ENCODE measurements around the gene RNF144B. TPM values are rescaled to one million over a fixed set of nuclear protein-coding genes. Genes with fewer than 3 reads are reported as not detected.

Gene RNF144B
- total and polyA plus RNA-seq, 2 of the 8 experiments (the other 6 are each of a cell fraction or from before 2014, with no cell fraction given) = 1.8 to 11.2 TPM

DNA sequence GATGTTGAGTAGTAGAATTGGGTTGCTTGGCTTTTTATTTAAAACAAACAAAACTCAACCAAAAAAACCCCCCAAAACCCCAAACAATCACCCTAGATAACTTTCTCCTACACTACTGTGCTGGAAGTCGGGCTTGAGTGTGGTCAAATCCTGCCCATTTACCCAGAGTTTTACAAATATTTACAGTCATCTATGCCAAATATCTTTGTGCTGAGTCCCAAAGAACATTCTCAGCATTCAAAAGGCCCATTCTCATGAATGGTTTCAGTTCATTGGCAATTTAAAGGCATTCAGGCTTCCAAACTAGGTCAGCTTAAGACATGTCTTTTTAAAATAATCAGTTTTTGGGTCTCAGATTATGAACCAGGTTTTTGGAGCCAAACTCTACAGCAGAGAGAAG lies 1.8 kb downstream of the RNF144B start:
- H2AK5ac ChIP-seq (ENCODE audit: low read depth, low read length) = no peak overlapping the region
- H3K23me2 ChIP-seq (ENCODE audit: low read depth, low read length) = peaks cover 2% of the 10 kb centered on the region; the same call in 1 of the 2 replicates
- FAIRE-seq (no peak), DNase-seq (ENCODE audit: low read depth in 1 of 2, low spot score in 2 of 2) (no peak)
- H3K36me3 ChIP-seq (ENCODE audit: control insufficient read depth in 2 of 4, insufficient read depth in 4 of 4, low read length in 3 of 4) = no peaks in the 10 kb centered on the region
- H3K56ac ChIP-seq (replicated peaks; ENCODE audit: insufficient read length, low read depth, low read length) = no peak overlapping the region
- POLR2A ChIA-PET (ENCODE audit: partially characterized antibody) = no interaction called here
- H2BK12ac ChIP-seq (ENCODE audit: low read depth, low read length) = no peak overlapping the region
- H3K79me1 ChIP-seq (ENCODE audit: low read depth, low read length) = no peaks in the 10 kb centered on the region
- H3K4me3 ChIP-seq (ENCODE audit: extremely low read depth in 1 of 4, insufficient read depth in 2 of 4, low read depth in 3 of 4, low read length in 4 of 4) = peak overlapping the region in 1 of 4 experiments; percentile 66; a peak in 2 of 8 replicates
- no peak overlapping the region for H4K91ac ChIP-seq (replicated peaks; ENCODE audit: insufficient read length, low read length)
- H3K14ac ChIP-seq (ENCODE audit: insufficient read length) = no peak overlapping the region
- 13% methylated on average over 1 of the region's 1 CpG; no CpG with 5 or more reads in 1 of the 2 experiments for WGBS, 2 experiments (ENCODE audit: extremely low coverage in 1 of 2, insufficient coverage in 1 of 2, insufficient read length in 1 of 2, insufficient replicate concordance in 2 of 2, low coverage in 1 of 2, low lambda C conversion rate in 2 of 2, missing lambda C conversion rate in 1 of 2)
- no peaks in the 10 kb centered on the region for H4K20me1 ChIP-seq (replicated peaks in 1 of 2; ENCODE audit: control insufficient read depth in 1 of 2, insufficient read depth in 2 of 2, low read length in 2 of 2)
- no peak overlapping the region for H4K8ac ChIP-seq (ENCODE audit: extremely low read depth, insufficient read depth, low read length)
- peak overlapping the region; percentile 46 for H4K5ac ChIP-seq (ENCODE audit: insufficient read length, low read depth, low read length)
- CTCF ChIA-PET (ENCODE audit: partially characterized antibody) = no interaction called here
- no peak overlapping the region for H2AFZ ChIP-seq (ENCODE audit: low read length)
- H3K4ac ChIP-seq (replicated peaks; ENCODE audit: insufficient read length, low read depth, low read length) = no peak overlapping the region
- H3K9me3 ChIP-seq (ENCODE audit: insufficient read depth in 2 of 2, low read depth in 1 of 2, low read length in 1 of 2) = no peaks in the 10 kb centered on the region
- no peak overlapping the region for H3K27ac ChIP-seq (ENCODE audit: low read depth, low read length)
- no peak overlapping the region; the same call in 1 of the 2 replicates for H3K18ac ChIP-seq (ENCODE audit: extremely low read depth, low read length)
- H3K9ac ChIP-seq (replicated peaks in 1 of 4; ENCODE audit: extremely low read depth in 1 of 4, low read depth in 3 of 4, low read length in 3 of 4) = no peak overlapping the region
- no peak overlapping the region for H2BK5ac ChIP-seq (ENCODE audit: low read depth, low read length)
- no peak overlapping the region for H2BK20ac ChIP-seq (ENCODE audit: low read length)
- peak overlapping the region; percentile 35 to 83; a peak in 2 of 4 replicates for H3K4me2 ChIP-seq (ENCODE audit: insufficient read depth in 1 of 2, low read depth in 2 of 2, low read length in 2 of 2)
- no peak overlapping the region for H3K23ac ChIP-seq (ENCODE audit: insufficient read length)
- no peak overlapping the region for H2BK120ac ChIP-seq (replicated peaks; ENCODE audit: low read depth, low read length)
- peaks cover 0 to 14% (median 8%) of the 10 kb centered on the region in 4 experiments; a peak in 4 of 7 replicates for H3K4me1 ChIP-seq (replicated peaks in 1 of 4; ENCODE audit: control insufficient read depth in 3 of 4, insufficient read depth in 4 of 4, low read length in 3 of 4)
- H3K79me2 ChIP-seq (ENCODE audit: control insufficient read depth in 1 of 2, insufficient read depth in 2 of 2, low read length in 2 of 2) = peaks cover 0 to 18% of the 10 kb centered on the region in 2 experiments; a peak in 2 of 4 replicates
- no peaks in the 10 kb centered on the region for H3K27me3 ChIP-seq (replicated peaks in 1 of 4; ENCODE audit: control insufficient read depth in 3 of 4, extremely low read depth in 1 of 4, insufficient read depth in 3 of 4, low read length in 3 of 4)
- no peak overlapping the region for H2BK15ac ChIP-seq (ENCODE audit: low read length)
- TF ChIP-seq RFX5 (IDR thresholded peaks at IDR 0.05; ENCODE audit: borderline replicate concordance, low read depth, low read length) (no peak), BACH1 (IDR thresholded peaks at IDR 0.05; ENCODE audit: low read length) (no peak), HDAC6 (IDR thresholded peaks at IDR 0.05; ENCODE audit: low read depth, low read length) (no peak), JUN (IDR thresholded peaks at IDR 0.05; ENCODE audit: low read depth, low read length) (no peak), CEBPB (IDR thresholded peaks at IDR 0.05; ENCODE audit: low read depth, low read length) (no peak), CTBP2 (IDR thresholded peaks at IDR 0.05; ENCODE audit: borderline replicate concordance, insufficient read depth, insufficient read length, low read length) (no peak), KDM1A (IDR thresholded peaks at IDR 0.05; ENCODE audit: borderline replicate concordance, low read length) (no peak), SIRT6 (IDR thresholded peaks at IDR 0.05; ENCODE audit: low read length) (no peak), TCF12 (IDR thresholded peaks at IDR 0.05; ENCODE audit: low read depth, low read length) (no peak), EP300 (IDR thresholded peaks at IDR 0.05; ENCODE audit: borderline replicate concordance in 1 of 2, low read depth in 2 of 2, low read length in 2 of 2) (no peak), CREB1 (IDR thresholded peaks at IDR 0.05) (no peak), EGR1 (IDR thresholded peaks at IDR 0.05; ENCODE audit: borderline replicate concordance, low read depth, low read length) (no peak), RAD21 (IDR thresholded peaks at IDR 0.05 in 1 of 2, conservative IDR thresholded peaks at IDR 0.05 in 1 of 2; ENCODE audit: low read depth in 2 of 2, low read length in 2 of 2) (no peak)
- TF ChIP-seq, protein P1, sequence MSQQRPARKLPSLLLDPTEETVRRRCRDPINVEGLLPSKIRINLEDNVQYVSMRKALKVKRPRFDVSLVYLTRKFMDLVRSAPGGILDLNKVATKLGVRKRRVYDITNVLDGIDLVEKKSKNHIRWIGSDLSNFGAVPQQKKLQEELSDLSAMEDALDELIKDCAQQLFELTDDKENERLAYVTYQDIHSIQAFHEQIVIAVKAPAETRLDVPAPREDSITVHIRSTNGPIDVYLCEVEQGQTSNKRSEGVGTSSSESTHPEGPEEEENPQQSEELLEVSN (IDR thresholded peaks at IDR 0.05) = no peak

All from H1 (cell line).